Erythroblast (primary cell): ENCODE data around the gene NEK5.
A peak's percentile ranks its signal among the peaks of the same experiment; 100 is the strongest.

Experiments used
- GATA1 ChIP-seq: IDR thresholded peaks from 2 replicates; pipeline ENCODE4 v1.6.1; 2011; ENCODE audit warnings: low read depth, mild to moderate bottlenecking, control low read depth, low read length, moderate library complexity
- POLR2A ChIP-seq: IDR thresholded peaks from 2 replicates; pipeline ENCODE4 v1.6.1; 2011; ENCODE audit warnings: mild to moderate bottlenecking, low read length

- TF ChIP-seq POLR2A (peak; percentile 54), GATA1 (no peak)
These were observed 30.5 kb upstream of the NEK5 start, which contains the start of gene NEK3 for GRCh38 chr13:52159159-52159982.
